Smooth muscle cell (in vitro differentiated cells): ENCODE data around the gene ITGB3. TPM values are rescaled to one million over a fixed set of nuclear protein-coding genes. Genes with fewer than 3 reads are reported as not detected.

Experiments used
- DNase-seq: peaks from one replicate; lab custom pipeline; 2025; ENCODE audit not compliant: unreplicated experiment; lab: John Stamatoyannopoulos, UW
- H2AFZ ChIP-seq: fragments of 200-600 bp; sonication (generic); 2 replicates; pipeline ENCODE4 v1.6.0; 2016; ENCODE audit warnings: antibody characterized with exemption, low read depth, mild to moderate bottlenecking
- H3F3A ChIP-seq: fragments of 200-600 bp; sonication (generic); 2 replicates; pipeline ENCODE4 v1.6.0; 2017; ENCODE audit warnings: antibody characterized with exemption, low read depth
- H3K27ac ChIP-seq: fragments of 200-600 bp; sonication (generic); 2 replicates; pipeline ENCODE4 v1.5.1; 2016; ENCODE audit warnings: low read depth, mild to moderate bottlenecking
- H3K27me3 ChIP-seq: fragments of 200-600 bp; sonication (generic); 2 replicates; pipeline ENCODE4 v1.6.1; 2016; ENCODE audit warnings: low read depth, mild to moderate bottlenecking
- H3K36me3 ChIP-seq: fragments of 200-600 bp; sonication (generic); 2 replicates; pipeline ENCODE4 v1.5.1; 2016; ENCODE audit warnings: low read depth
- H3K4me1 ChIP-seq: fragments of 200-600 bp; sonication (generic); 2 replicates; pipeline ENCODE4 v1.5.1; 2016; ENCODE audit warnings: low read depth
- H3K4me2 ChIP-seq: fragments of 200-600 bp; sonication (generic); 2 replicates; pipeline ENCODE4 v1.6.0; 2016; ENCODE audit warnings: mild to moderate bottlenecking
- H3K4me3 ChIP-seq: fragments of 200-600 bp; sonication (generic); 2 replicates; pipeline ENCODE4 v1.5.1; 2016; ENCODE audit warnings: mild to moderate bottlenecking
- H3K79me2 ChIP-seq: fragments of 200-600 bp; sonication (generic); 2 replicates; pipeline ENCODE4 v1.6.0; 2016; ENCODE audit warnings: low read depth, mild to moderate bottlenecking
- H3K9ac ChIP-seq: fragments of 200-600 bp; sonication (generic); 2 replicates; pipeline ENCODE4 v1.6.0; 2016; ENCODE audit warnings: low read depth
- H3K9me3 ChIP-seq: fragments of 200-600 bp; sonication (generic); replicated peaks from 2 replicates; pipeline ENCODE4 v1.5.1; 2016; ENCODE audit warnings: low read depth
- H4K20me1 ChIP-seq: fragments of 200-600 bp; sonication (generic); 2 replicates; pipeline ENCODE4 v1.6.0; 2016; ENCODE audit warnings: low read depth
- CTCF ChIP-seq: fragments of 200-600 bp; sonication (generic); IDR thresholded peaks from 2 replicates; pipeline ENCODE4 v1.5.1; 2017; ENCODE audit warnings: borderline replicate concordance, mild to moderate bottlenecking, antibody characterized with exemption; ENCODE audit not compliant: insufficient read depth, poor library complexity, severe bottlenecking
- WGBS: methylation state at CpG from one replicate; pipeline ENCODE4 v1.1.7; 2016; ENCODE audit warnings: low lambda C conversion rate; 5-methylcytosine and 5-hydroxymethylcytosine counted together
- polyA plus RNA-seq: library from polyadenylated mRNA; unstranded; fragments of >200 nt; fragmentation: Nextera tagmentation; extraction: Ambion mirVana; gene quantifications from 2 replicates; pipeline ENCODE4 v1.2.1, GENCODE V29; 2016
- total RNA-seq: library from RNA; depleted of rRNA; stranded (reverse); fragments of >200 nt; gene quantifications from 2 replicates; pipeline ENCODE4 v1.2.3, GENCODE V29; 2014

Gene ITGB3
- total and polyA plus RNA-seq, 2 experiments from 2014 or later, result 3.9 to 7.9 TPM

DNA sequence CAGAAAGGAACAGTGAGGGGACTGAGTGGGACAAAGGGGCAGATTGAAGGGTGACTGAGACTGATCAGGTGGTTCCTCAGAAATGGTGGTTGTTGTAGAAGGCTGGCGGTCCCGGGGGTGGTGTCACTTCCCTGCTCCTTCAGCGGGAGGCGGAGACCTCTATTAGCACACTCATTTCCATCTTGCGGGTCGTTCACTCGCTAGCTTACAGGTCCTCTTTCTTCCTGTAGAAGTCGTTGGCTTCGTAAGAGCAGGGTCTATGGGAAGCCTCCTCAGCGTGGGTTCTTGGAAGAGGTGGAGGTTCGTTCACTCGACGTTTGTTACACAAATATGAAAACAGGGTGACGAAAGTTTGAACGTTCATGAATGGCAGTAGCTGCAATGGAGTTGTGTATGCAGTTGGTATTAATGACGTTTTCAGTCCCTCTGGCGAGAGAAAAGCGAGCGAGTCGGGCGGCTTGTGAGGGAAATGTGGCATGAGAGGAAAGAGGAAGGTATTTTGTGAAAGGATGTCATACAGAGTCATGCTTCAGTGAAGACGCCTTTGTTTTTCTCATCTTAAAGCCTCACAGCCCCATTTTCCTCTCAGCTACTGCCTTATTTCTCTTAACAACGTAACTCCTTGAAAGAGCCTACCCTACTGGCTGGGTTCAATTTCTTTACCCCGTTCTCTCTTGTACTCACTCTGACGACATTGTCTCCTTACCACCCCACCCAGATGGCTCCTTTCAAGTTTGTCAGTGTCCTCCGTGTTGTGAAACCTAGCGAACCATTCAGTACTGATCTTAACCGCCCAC, 70.8 kb downstream of the ITGB3 start:
- Histone ChIP-seq H3K9ac (peak overlapping the region; percentile 32), H3K4me2 (peak overlapping the region; percentile 90), H3K9me3 (no peaks in the 10 kb centered on the region), H3K36me3 (no peaks in the 10 kb centered on the region), H3K79me2 (no peaks in the 10 kb centered on the region), H3K27ac (peak overlapping the region; percentile 36), H4K20me1 (no peaks in the 10 kb centered on the region), H3K4me3 (peak overlapping the region; percentile 64), H3K4me1 (peaks cover 6% of the 10 kb centered on the region), H3F3A (no peaks in the 10 kb centered on the region), H3K27me3 (no peaks in the 10 kb centered on the region), H2AFZ (peak overlapping the region; percentile 96)
- WGBS, result 47% methylated on average over 28 of the region's 28 CpGs
- no peak for DNase-seq
- no peak for TF ChIP-seq CTCF

DNA sequence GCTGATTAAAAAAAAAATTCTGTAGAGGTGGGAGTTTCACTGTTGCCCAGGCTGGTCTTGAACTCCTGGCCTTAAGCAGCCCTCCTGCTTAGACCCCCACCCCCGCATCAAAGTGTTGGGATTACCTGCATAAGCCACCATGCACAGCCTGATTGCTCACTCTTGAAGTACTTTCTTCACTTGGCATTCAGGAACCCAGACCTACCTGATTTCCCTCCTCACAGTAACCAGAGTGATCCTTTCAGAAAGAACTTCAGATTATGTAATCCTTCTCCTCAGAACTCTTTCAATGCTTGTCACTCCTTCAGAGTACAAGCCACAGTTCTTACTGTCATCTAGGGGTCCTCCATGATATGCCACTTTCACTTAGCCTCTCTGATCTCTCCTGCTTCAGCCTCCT, 71.5 kb downstream of the ITGB3 start:
- Histone ChIP-seq H3K4me3 (no peak overlapping the region), H3K9ac (no peak overlapping the region), H3K4me1 (peaks cover 6% of the 10 kb centered on the region), H3F3A (no peaks in the 10 kb centered on the region), H3K79me2 (no peaks in the 10 kb centered on the region), H3K4me2 (no peak overlapping the region), H4K20me1 (no peaks in the 10 kb centered on the region), H3K36me3 (no peaks in the 10 kb centered on the region), H2AFZ (no peak overlapping the region), H3K27ac (no peak overlapping the region), H3K9me3 (no peaks in the 10 kb centered on the region), H3K27me3 (no peaks in the 10 kb centered on the region)
- DNase-seq, result no peak
- WGBS, result 100% methylated on average over 1 of the region's 1 CpG
- TF ChIP-seq CTCF, result no peak

DNA sequence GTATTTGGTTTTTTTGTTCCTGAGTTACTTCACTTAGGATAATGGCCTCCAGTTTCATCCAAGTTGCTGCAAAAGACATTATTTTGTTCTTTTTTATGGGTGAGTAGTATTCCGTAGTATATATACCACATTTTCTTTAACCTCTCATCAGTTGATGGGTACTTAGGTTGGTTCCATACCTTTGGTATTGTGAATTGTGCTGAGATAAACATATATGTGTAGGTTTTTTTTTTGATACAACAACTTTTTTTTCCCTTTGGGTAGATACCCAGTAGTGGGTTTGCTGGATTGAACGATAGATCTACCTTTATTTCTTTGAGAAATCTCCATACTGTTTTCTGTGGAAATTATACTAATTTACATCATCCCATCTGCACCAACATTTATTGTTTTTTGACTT, 76.9 kb downstream of the ITGB3 start:
- 100% methylated on average over 2 of the region's 2 CpGs for WGBS
- DNase-seq, result no peak
- H3K9ac ChIP-seq, result no peak overlapping the region
- no peaks in the 10 kb centered on the region for H3K27me3 ChIP-seq
- no peak overlapping the region for H2AFZ ChIP-seq
- H3K27ac ChIP-seq, result no peak overlapping the region
- no peaks in the 10 kb centered on the region for H3K4me1 ChIP-seq
- H3K79me2 ChIP-seq, result no peaks in the 10 kb centered on the region
- no peaks in the 10 kb centered on the region for H3K9me3 ChIP-seq
- H3K36me3 ChIP-seq, result no peaks in the 10 kb centered on the region
- TF ChIP-seq CTCF, result no peak
- no peaks in the 10 kb centered on the region for H3F3A ChIP-seq
- no peaks in the 10 kb centered on the region for H4K20me1 ChIP-seq
- no peak overlapping the region for H3K4me2 ChIP-seq
- H3K4me3 ChIP-seq, result no peak overlapping the region

DNA sequence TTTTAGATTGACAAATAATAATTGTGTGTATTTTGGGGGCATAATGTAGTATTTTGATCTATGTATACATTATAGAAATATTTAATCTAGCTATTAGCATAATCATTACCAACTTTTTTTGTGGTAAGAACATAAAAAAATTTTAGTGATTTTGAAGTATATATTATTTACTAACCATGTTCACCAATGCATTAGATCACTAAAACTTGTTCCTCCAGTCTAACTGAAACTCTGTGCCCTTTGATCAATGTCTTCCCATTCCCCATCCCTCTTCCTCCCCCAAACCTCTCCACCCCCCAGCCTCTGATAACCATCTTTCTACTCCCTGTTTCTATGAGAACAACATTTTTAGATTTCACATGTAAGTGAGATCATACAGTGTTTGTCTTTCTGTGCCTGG, 78.7 kb downstream of the ITGB3 start:
- TF ChIP-seq CTCF, result no peak
- Histone ChIP-seq H3K9ac (no peak overlapping the region), H3K4me2 (no peak overlapping the region), H3K27ac (no peak overlapping the region), H3K4me3 (no peak overlapping the region), H3K36me3 (no peaks in the 10 kb centered on the region), H3F3A (no peaks in the 10 kb centered on the region), H2AFZ (no peak overlapping the region), H3K4me1 (no peaks in the 10 kb centered on the region), H3K27me3 (no peaks in the 10 kb centered on the region), H3K79me2 (no peaks in the 10 kb centered on the region), H3K9me3 (no peaks in the 10 kb centered on the region), H4K20me1 (no peaks in the 10 kb centered on the region)
- DNase-seq, result no peak
